Stimulated activated CD8-positive, alpha-beta memory T cell treated with anti-CD3 and anti-CD28 coated beads, Interleukin-12 subunit alpha, Interleukin-12 subunit beta, amount 100 ng/mL, for 24 hours (primary cell): ENCODE results near the gene PDE4B.

Source experiments
- DNase-seq: peaks from one replicate; pipeline ENCODE4 v3.0.0-alpha.2; 2020; ENCODE audit errors: extremely low read depth

PDE4B gene

DNA sequence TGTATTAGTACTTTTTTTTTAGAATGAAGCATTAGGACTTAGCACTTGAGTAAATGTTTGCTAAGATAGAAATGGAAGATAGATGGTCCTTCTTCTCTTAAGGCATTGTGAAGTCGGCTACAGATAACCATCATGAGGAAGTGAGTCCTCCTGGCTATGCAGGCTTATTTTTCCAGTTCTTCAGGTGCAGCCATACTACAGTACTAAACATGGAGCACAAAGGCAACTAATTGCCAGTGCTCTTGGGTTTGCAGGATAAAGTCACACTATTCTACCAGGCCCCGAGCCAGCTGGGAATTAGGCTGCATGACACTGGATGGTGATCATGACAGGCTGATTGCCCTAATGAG is 543.9 kb downstream of the PDE4B start:
- DNase-seq, result no peak

DNA sequence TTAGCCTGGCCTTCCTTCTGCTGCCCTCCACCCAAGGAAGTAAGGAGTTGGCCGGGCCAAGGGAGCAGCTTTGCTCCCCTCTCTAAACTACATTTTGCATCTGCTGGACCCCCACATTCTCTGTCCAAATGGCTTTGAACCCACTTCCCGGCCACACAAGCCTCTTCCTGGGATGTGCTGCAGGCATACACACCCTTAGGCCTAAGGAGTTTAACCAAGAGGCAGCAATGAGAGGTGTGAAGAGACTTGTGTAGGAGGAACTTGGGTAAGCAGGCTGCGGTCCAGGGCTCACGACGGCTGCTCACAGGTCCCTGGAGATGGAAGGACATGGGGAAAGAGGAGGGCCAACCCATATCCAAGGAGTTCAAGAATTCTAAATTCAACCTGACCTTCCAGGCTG is 544.6 kb downstream of the PDE4B start:
- no peak for DNase-seq

GRCh38 chr1:66339944-66340343 is 547.2 kb downstream of the PDE4B start:
- no peak for DNase-seq

GRCh38 chr1:66341446-66342089 is 548.9 kb downstream of the PDE4B start:
- no peak for DNase-seq

GRCh38 chr1:66342707-66343106 is 550.0 kb downstream of the PDE4B start:
- no peak for DNase-seq

- no peak for DNase-seq
These were observed 551.1 kb downstream of the PDE4B start for GRCh38 chr1:66343569-66344325.

DNA sequence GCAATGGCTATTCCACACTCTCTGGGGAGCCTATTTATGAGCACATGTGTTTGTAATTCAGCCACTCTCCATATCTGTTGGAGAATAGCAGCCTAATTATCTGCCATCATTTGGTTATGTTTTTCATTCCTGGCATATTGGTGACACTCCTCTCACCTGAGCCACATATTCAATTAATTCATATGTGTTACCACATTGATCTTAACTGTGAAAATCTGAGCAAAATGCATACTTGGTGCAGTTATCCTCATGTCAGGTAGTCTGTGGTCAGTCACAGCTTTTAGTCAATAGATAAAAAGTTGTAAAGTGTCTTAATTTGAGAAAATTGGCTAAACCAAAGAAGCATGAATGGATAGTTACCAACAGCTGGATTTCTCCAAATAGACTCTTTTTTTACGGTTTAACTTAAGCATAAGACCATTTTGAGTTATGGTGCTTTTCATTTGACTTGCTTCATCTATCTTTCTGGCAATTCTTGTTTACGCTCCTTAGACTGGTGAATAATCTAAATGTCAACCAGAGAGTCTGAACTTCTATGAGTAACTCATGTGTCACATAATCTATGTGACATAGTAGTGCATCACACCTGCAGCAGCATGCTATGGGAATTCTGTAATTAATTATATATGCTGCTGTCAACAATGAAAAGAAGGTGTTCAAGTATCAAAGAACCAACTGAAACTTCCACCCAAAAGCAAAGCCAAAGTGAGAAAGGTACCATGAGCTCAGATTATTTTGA is 553.5 kb downstream of the PDE4B start:
- DNase-seq, result no peak

- DNase-seq, result no peak
These were observed 554.2 kb downstream of the PDE4B start for GRCh38 chr1:66346873-66347272.

DNA sequence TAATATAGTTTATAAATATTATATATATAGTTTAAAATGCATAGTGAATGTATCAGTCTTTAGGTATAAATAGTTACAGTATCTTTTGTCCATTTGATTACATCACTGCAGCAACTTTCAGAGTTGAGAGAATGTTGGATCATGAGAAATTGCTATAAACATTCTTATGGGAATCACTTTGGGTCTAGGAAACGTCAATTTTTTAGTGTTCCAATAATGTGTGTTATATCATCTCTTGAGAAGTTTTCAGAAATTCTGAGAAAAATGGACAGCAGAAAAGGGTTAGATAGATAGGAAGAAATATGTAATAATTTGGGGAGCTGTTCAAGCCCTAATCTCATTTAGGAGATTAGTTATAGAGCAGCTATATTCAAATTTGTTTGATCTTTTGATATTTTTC is 556.1 kb downstream of the PDE4B start:
- no peak for DNase-seq

GRCh38 chr1:66349242-66349641 is 556.5 kb downstream of the PDE4B start:
- DNase-seq, result no peak

DNA sequence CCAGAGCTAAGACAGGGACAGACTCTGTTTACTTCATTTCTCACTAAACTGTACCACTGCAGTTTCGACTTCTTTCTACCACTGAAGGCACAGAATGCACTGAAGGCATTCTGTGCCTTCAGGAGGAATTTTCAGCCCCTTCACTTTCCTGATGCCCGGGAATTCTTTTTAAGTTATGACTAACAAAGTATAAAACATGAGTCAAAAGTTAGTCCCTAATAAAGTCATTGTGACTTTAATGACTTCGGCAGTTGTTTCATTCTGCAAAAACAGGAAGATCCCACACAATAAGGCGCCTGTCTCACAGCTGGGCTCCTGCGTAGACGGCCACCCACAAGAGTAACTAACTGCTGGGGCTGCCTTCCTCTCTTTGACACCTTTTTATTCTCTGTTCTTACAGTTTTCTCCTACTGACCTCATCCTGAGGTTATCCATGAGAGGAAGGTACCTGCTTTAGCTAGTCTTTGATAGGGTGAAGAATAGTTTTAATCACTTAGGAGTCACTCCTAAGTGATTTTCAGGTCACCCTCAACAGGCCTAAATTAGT is 557.4 kb downstream of the PDE4B start:
- DNase-seq, result no peak

DNA sequence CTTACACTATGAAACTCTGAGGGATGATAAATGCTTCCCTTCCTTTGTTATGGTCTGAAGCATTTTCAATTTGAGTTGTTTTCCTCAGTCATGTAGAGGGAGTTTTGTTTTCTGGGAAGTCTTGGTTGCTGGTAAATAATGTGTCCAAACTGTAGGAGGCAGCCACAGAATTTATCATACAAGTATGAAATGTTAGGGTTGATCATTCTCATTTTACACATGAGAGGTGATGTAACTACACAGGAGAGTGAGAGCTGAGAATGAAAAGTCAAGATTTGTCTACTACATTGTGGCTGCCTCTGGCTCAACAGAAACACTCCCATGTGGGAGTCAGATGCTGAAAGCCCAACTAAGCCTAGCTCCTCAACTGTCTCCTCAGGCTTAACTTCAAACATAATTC is 558.8 kb downstream of the PDE4B start:
- no peak for DNase-seq

DNA sequence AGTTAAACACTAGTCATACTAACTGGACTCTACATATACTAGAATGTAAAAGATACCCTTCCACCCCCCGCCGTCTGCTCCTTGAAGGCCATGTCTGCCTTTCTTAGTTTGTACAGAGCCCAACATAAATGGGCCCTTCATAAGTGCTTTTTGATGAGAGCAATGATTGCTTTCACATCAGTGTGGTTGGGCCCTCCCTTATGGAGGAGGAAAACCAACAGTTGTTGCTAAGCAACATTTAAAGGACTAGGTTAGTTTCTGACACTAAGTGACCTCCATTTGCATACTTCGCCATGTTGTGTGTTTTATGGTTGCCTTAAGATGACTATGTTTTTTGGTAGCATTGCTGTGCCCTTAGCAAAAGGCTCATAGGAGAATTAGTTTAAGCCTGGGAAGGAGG is 559.2 kb downstream of the PDE4B start:
- DNase-seq, result no peak

DNA sequence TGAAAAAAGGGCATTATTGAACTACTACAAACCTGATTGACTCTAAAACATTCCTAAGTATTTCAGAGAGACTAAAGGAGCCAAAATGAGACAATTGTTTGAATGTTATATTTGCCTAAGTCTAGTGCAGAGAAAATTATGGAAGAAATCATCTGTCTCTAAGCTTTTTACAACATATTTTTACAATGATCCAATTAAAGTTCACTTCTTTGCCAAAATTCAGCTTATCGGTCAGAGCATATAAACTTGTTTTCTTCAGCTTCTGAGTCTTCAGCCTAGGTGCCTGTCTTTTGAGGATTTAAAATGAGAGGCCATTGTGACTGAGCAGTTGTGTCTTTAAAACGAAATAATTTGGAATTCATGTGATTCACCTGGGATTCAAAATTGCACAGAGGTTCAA is 560.1 kb downstream of the PDE4B start:
- no peak for DNase-seq

DNA sequence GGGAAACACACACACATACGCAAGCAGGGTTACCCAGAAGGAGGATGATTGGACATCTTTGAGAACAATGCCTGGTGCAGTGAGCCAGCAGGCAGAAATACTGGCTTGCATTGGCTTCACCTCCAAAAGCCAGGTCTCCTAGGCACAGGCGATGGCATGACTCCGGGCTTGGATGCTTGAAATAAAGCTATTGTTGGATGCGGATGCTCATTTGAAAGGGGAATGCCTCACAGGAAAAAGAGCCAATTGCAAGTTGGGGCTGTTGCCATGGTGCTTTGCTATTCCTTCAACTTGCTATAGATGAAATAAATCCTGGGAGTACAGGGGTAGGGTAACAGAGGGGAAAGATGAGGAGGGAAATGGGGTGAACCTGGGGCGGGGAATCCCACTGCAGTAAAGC is 560.6 kb downstream of the PDE4B start:
- no peak for DNase-seq

GRCh38 chr1:66354311-66355201 is 561.9 kb downstream of the PDE4B start:
- DNase-seq, result no peak

DNA sequence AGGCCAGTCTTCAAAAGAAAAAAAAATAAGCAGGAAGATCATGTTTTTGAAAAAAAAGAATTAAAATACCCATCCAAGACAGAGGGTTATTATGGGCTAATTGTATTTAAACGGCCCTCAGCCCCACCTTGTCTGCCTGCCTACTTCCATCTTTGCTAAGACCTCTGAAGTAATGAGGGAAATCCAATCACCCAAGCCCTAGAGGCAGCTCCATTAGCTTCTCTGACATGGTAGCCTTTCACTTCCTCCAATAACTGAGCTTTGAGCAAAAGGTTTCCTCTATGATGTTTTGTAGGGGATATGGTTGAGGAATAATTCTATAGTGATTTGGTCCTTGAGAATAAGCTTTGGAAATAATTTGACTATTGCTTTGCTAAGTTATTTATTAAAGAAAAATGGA is 563.1 kb downstream of the PDE4B start:
- no peak for DNase-seq

DNA sequence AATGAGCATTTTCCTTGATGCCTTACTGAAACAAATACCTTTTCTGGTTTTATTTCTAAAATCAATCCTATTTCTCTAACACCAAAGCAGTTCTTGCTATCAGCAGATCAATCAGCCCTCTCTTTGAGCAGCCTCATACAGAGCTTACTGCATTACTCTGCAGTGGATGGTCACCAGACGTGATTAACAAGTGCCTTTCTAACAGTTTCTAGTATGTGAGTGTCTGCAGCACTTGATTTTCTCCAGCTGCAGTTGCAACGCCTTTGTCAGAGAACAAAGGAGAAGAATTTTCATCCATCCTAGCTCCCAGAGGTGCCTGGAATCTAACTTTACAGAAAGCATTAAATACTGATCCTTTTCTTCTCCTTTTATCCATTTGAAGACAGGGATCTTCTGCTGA is 563.9 kb downstream of the PDE4B start:
- DNase-seq, result no peak

GRCh38 chr1:66357021-66357420 is 564.3 kb downstream of the PDE4B start:
- DNase-seq, result no peak

GRCh38 chr1:66357478-66358197 is 564.9 kb downstream of the PDE4B start:
- DNase-seq, result no peak

- no peak for DNase-seq
These were observed 566.6 kb downstream of the PDE4B start for GRCh38 chr1:66359269-66359668.
